Measurements from ENCODE around the gene FAM78B. TPM values are rescaled to one million over a fixed set of nuclear protein-coding genes. Genes with fewer than 3 reads are reported as not detected.

Gene FAM78B
- total and polyA plus RNA-seq, 10 of the 15 experiments (the other 5 are each of a cell fraction or from before 2014, with no cell fraction given) = 0.10 to 4.9 (median 1.6) TPM

DNA sequence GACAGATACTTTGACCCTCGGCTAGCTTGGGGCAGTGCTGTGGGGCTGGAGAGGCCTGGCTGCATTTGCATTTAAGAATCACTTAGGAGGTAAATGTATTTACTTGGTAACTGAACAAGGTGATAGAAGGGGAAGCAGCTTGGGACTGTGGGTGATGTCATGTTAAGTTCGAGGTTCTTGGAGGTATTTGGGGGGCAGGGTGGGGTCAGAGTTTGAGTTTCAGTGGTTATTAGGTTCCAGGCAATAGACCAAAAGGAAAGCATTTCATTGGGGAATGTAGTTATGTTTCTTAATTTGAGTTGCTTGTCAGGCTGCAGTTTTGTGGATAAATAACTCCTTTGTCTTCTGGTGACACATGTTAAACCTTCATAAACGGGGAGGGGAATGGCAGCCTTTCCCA, 2.4 kb upstream of the FAM78B start (continued):
- TF ChIP-seq, protein P1, sequence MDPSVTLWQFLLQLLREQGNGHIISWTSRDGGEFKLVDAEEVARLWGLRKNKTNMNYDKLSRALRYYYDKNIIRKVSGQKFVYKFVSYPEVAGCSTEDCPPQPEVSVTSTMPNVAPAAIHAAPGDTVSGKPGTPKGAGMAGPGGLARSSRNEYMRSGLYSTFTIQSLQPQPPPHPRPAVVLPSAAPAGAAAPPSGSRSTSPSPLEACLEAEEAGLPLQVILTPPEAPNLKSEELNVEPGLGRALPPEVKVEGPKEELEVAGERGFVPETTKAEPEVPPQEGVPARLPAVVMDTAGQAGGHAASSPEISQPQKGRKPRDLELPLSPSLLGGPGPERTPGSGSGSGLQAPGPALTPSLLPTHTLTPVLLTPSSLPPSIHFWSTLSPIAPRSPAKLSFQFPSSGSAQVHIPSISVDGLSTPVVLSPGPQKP (IDR thresholded peaks at IDR 0.05; ENCODE audit: low read depth, low read length) = no peak
- TF ChIP-seq ZNF217 (IDR thresholded peaks at IDR 0.05) (no peak), GABPA (IDR thresholded peaks at IDR 0.05; ENCODE audit: low read depth) (no peak), RAD21 (IDR thresholded peaks at IDR 0.05; ENCODE audit: insufficient read depth, low read depth, low read length) (no peak), CEBPZ (IDR thresholded peaks at IDR 0.05; ENCODE audit: low read depth, low read length) (no peak), KLF5 (IDR thresholded peaks at IDR 0.05; ENCODE audit: partially characterized antibody) (no peak), ASH2L (IDR thresholded peaks at IDR 0.05; ENCODE audit: borderline replicate concordance, low read depth) (no peak), GATAD2B (conservative IDR thresholded peaks at IDR 0.05; ENCODE audit: low read depth) (no peak), BCL3 (IDR thresholded peaks at IDR 0.05; ENCODE audit: borderline replicate concordance, insufficient read depth, low read depth, low read length, poor library complexity, severe bottlenecking) (no peak), SP1 (IDR thresholded peaks at IDR 0.05; ENCODE audit: low read depth, low read length) (peak; percentile 14), ATF7 (IDR thresholded peaks at IDR 0.05; ENCODE audit: low read depth) (peak; percentile 94), SPI1 (IDR thresholded peaks at IDR 0.05; ENCODE audit: borderline replicate concordance, insufficient read depth, low read depth, low read length) (no peak), PBX3 (IDR thresholded peaks at IDR 0.05; ENCODE audit: insufficient replicate concordance, low read depth, low read length) (no peak), ETV6 (conservative IDR thresholded peaks at IDR 0.05 in 1 of 2, IDR thresholded peaks at IDR 0.05 in 1 of 2; ENCODE audit: borderline replicate concordance in 1 of 2, low read depth in 1 of 2) (no peak)
- TF ChIP-seq, protein P2, sequence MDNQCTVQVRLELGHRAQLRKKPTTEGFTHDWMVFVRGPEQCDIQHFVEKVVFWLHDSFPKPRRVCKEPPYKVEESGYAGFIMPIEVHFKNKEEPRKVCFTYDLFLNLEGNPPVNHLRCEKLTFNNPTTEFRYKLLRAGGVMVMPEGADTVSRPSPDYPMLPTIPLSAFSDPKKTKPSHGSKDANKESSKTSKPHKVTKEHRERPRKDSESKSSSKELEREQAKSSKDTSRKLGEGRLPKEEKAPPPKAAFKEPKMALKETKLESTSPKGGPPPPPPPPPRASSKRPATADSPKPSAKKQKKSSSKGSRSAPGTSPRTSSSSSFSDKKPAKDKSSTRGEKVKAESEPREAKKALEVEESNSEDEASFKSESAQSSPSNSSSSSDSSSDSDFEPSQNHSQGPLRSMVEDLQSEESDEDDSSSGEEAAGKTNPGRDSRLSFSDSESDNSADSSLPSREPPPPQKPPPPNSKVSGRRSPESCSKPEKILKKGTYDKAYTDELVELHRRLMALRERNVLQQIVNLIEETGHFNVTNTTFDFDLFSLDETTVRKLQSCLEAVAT (IDR thresholded peaks at IDR 0.05) = no peak
- TF ChIP-seq, protein P3, sequence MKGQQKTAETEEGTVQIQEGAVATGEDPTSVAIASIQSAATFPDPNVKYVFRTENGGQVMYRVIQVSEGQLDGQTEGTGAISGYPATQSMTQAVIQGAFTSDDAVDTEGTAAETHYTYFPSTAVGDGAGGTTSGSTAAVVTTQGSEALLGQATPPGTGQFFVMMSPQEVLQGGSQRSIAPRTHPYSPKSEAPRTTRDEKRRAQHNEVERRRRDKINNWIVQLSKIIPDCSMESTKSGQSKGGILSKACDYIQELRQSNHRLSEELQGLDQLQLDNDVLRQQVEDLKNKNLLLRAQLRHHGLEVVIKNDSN (IDR thresholded peaks at IDR 0.05; ENCODE audit: borderline replicate concordance, extremely low read length, insufficient read depth, low read depth, low read length) = no peak

Data from GM12878 (cell line).